Measurements from ENCODE around the gene LHFPL6. TPM values are rescaled to one million over a fixed set of nuclear protein-coding genes. Genes with fewer than 3 reads are reported as not detected.

Gene LHFPL6
- total and polyA plus RNA-seq, 10 of the 15 experiments (the other 5 are each of a cell fraction or from before 2014, with no cell fraction given), result 0.11 to 4.6 (median 0.41) TPM

DNA sequence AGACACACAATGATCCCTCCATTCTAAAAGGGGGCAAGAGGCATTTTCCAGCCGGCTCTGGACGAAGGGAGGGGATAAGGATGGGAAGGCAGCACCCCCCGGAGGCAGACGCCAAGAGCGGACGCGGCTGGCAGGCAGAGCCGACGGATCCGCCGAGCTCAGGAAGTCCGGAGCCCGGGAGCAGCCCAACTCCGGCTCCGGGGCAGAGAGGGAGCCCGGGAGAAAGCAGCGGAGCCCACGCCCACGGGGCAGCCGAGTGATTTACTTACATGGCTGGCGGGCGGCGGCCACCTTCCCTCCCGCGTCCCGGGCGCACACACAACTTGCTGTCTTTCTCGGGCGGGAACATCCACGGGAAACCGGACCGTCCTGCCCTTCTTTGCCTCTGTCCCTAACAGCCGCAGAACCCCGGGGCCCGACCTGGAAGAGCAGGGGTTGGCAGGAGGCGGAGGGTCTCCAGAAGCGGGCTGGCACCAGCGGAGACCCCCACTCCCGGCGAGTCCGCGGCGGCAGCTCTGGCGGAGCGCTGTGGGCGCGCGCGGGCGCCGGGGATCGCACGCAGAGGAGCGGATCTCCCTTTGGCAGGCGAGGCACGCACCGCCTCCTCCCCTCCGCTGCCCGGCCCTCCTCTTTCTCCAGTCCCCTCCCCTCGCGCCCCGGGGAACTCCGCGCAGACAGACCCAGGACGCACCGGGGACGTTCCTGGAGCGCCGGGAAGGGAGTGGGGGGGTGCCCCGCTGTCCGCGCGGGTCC is at the start of gene LHFPL6 (continued):
- peak; percentile 30 to 76; a peak in 2 of 4 replicates for TF ChIP-seq BHLHE40 (IDR thresholded peaks at IDR 0.05; ENCODE audit: borderline replicate concordance in 1 of 2, low read depth in 2 of 2, low read length in 1 of 2)

GRCh38 chr13:39646122-39646521 is 43.1 kb upstream of the LHFPL6 start:
- Histone ChIP-seq H3K27me3 (replicated peaks in 1 of 2; ENCODE audit: control insufficient read depth in 2 of 2, insufficient read depth in 2 of 2, low read length in 1 of 2) (no peaks in the 10 kb centered on the region), H3K79me2 (ENCODE audit: control insufficient read depth, insufficient read depth, low read length) (no peaks in the 10 kb centered on the region), H3K4me1 (ENCODE audit: control insufficient read depth, insufficient read depth, low read length) (no peaks in the 10 kb centered on the region), H3K4me3 (no peak overlapping the region), H3K36me3 (ENCODE audit: control insufficient read depth in 2 of 2, insufficient read depth in 2 of 2, low read length in 1 of 2) (no peaks in the 10 kb centered on the region), H3K9me3 (replicated peaks; ENCODE audit: control insufficient read depth, insufficient read depth, low read length) (no peaks in the 10 kb centered on the region), H2AFZ (ENCODE audit: control insufficient read depth, low read depth, low read length) (no peak overlapping the region), H4K20me1 (ENCODE audit: control insufficient read depth, insufficient read depth) (no peaks in the 10 kb centered on the region), H3K4me2 (ENCODE audit: control insufficient read depth, insufficient read depth) (no peak overlapping the region), H3K9ac (ENCODE audit: control insufficient read depth, insufficient read depth, low read length) (no peak overlapping the region), H3K27ac (ENCODE audit: control insufficient read depth, insufficient read depth) (no peak overlapping the region)
- CTCF ChIA-PET, result no interaction called here
- no peak for DNase-seq (ENCODE audit: low read depth, low spot score)
- no peak for FAIRE-seq
- SMC1A ChIA-PET (ENCODE audit: uncharacterized antibody, unreplicated experiment), result interaction anchor here (0.6 to 1.2 kb wide), 2 partner anchors 9 to 18 kb away, joined by 3 read pairs; partner anchors contain the start of gene COG6
- RAD21 ChIA-PET (ENCODE audit: unreplicated experiment), result no interaction called here
- intact Hi-C loops (cut with micrococcal nuclease; ENCODE audit: unreplicated experiment) (no loop called here), in situ Hi-C loops (cut with MboI) (no loop called here)
- POLR2A ChIA-PET, result no interaction called here
- no peak for ATAC-seq
- no TSS peak for BruUV-seq (replicated peaks)
- WGBS (ENCODE audit: insufficient coverage, insufficient replicate concordance, low lambda C conversion rate, missing lambda C conversion rate), result 47% methylated on average over 4 of the region's 4 CpGs
- no peak for TF ChIP-seq SREBF2 (IDR thresholded peaks at IDR 0.05; ENCODE audit: low read length)
- TF ChIP-seq SIX5 (IDR thresholded peaks at IDR 0.05; ENCODE audit: low read depth, low read length, severe bottlenecking), result no peak
- TF ChIP-seq NR2C2 (IDR thresholded peaks at IDR 0.05; ENCODE audit: borderline replicate concordance, control insufficient read depth, insufficient read length, low read depth), result no peak
- TF ChIP-seq RELB (IDR thresholded peaks at IDR 0.05; ENCODE audit: low read depth), result no peak
- TF ChIP-seq HDAC6 (IDR thresholded peaks at IDR 0.05; ENCODE audit: unreplicated experiment), result no peak
- no peak for TF ChIP-seq ATF3 (IDR thresholded peaks at IDR 0.05; ENCODE audit: borderline replicate concordance, extremely low read depth, low read depth, low read length)
- no peak for TF ChIP-seq BCL11A (IDR thresholded peaks at IDR 0.05; ENCODE audit: low read depth, low read length)
- TF ChIP-seq KLF5 (IDR thresholded peaks at IDR 0.05; ENCODE audit: partially characterized antibody), result no peak
- no peak for TF ChIP-seq MEF2B (IDR thresholded peaks at IDR 0.05; ENCODE audit: partially characterized antibody, poor library complexity, severe bottlenecking)
- TF ChIP-seq GABPA (IDR thresholded peaks at IDR 0.05; ENCODE audit: low read depth), result no peak
- no peak for TF ChIP-seq ELK1 (IDR thresholded peaks at IDR 0.05; ENCODE audit: low read depth, low read length)
- TF ChIP-seq PRDM15 (CRISPR knock-in tag; IDR thresholded peaks at IDR 0.05), result no peak
- no peak for TF ChIP-seq POU2F2 (IDR thresholded peaks at IDR 0.05; ENCODE audit: borderline replicate concordance, low read depth, low read length)
